Activated CD4-positive, alpha-beta T cell treated with anti-CD3 and anti-CD28 coated beads, Interleukin-2, Interleukin-6, amounts not matched to agents 100 ng/mL and 50 ng/mL, durations not matched to agents 16 hours and 8 hours (primary cell): Measurements from ENCODE around the gene AGT.
A peak's percentile ranks its signal among the peaks of the same experiment; 100 is the strongest.

Experiments used
- DNase-seq: peaks from one replicate; pipeline ENCODE4 v3.0.0-alpha.2; 2020

Gene AGT

GRCh38 chr1:230713915-230714764 lies at the start of gene AGT:
TSS of gene AGT (minus strand) at chr1:230714122. CDS start at chr1:230710823, 3,299 bp downstream.
- DNase-seq = no peak

DNA sequence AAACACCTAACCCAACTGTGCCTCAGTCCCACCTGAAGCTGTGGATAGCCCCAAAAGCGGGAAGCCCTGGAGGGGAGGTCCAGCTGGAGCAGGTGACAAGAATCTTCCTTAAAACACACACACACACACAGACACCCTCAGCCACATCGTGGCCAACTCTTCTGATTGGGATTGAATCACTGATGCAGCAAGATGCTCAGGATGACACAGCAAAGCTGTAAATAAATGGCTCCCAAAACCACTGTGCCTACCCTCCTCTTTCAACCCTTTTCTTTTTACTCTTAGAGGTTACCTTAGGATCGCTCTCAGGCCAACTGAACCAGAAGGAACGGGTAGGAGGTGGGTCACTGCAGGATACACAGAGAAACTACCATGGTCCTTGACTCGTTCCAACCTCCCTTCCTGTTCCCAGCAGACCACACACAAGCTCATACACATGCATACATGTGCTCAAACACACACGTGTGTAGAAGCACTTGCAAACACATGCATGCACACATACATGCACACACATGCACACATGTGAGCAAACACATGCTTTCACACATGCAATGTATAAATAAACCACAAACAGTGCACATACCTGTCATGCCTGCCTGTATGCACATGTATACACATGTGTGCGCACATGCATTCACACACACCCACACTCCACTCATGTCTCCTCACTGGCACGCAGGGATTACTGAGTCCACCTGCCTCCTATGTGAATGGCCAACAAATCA lies 47.7 kb upstream of the AGT start:
- no peak for DNase-seq

DNA sequence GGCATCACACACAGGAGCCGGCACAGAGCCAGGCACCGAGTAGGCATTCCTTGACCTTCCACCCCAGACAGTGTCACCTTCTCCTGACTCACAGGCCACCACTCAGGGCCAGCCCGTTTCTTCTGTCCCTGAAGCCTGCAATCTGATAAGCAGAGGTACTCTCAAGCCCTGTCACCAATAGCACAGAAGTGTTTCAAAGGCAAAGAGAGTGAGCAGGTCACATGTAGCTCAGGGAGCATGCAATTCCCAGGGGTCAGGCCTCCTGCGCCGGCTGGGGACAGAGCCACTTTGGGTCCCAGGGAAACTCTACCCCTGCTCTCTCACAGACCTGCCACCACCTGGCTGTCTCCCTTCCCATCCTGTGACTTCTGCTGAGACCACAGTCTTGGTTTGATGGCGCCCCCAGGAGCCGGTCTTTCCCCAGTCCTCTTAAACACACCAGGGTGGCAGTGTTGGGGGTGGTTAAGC lies 46.5 kb upstream of the AGT start:
- DNase-seq = no peak

- no peak for DNase-seq
Observed at GRCh38 chr1:230759369-230760065, 45.6 kb upstream of the AGT start.

GRCh38 chr1:230758709-230759368 lies 44.9 kb upstream of the AGT start:
- no peak for DNase-seq

- DNase-seq = no peak
Observed at GRCh38 chr1:230757856-230758708, 44.2 kb upstream of the AGT start.

GRCh38 chr1:230754796-230755195 lies 40.9 kb upstream of the AGT start:
- no peak for DNase-seq

- peak; percentile 44 for DNase-seq
Observed at GRCh38 chr1:230753586-230754251, 39.8 kb upstream of the AGT start.

DNA sequence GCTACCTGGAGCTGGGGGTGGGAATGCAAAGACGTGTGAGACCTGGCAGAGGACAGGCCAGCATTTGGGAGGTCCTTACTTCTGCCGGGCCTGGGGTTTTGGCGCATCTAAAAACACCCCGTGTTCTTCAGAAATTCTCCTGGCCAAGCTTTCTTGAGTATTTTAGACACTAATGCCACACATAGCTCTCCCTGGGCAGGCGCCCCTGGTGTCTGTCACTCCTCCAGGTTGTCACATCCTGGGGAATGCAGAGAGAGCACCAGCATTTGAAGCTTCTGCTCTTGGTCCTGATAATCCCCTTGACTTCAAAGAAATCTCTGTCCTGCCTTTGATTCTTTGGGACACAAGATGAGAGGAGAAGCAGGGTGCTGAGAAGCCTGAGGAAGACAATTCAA lies 39.3 kb upstream of the AGT start:
- no peak for DNase-seq

GRCh38 chr1:230752407-230752806 lies 38.5 kb upstream of the AGT start:
- no peak for DNase-seq

DNA sequence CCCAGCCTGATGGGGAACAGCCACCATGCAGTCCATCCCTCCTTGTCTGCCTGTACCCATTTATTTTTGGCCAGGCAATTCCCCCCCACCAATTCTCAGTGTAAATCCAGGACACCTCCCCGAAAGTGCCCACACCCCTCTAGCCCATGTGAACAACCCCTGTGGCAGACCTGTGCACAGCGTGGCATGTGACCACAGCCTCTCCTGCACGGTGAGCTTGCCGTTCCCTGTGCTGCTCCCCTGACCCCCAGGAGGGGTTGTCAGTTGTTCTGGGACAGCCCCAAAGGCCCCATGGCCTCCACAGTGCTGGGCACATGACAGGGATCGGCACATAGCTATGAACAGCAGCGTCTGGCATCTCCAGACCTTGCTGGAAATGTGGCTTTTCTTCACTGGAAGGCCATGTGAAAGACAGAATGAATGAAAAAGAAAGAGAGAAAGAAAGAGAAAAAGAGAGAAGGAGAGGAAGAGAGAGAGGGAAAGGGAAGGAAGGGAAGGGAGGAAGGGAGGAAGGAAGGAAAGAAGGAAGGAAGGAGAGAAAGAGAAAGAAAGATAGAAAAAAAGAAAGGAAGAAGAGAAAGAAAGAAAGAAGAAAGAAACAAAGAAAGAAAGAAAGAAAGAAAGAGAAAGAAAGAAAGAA lies 37.2 kb upstream of the AGT start:
- DNase-seq = no peak

- no peak for DNase-seq
Observed at GRCh38 chr1:230750576-230750975, 36.7 kb upstream of the AGT start.

DNA sequence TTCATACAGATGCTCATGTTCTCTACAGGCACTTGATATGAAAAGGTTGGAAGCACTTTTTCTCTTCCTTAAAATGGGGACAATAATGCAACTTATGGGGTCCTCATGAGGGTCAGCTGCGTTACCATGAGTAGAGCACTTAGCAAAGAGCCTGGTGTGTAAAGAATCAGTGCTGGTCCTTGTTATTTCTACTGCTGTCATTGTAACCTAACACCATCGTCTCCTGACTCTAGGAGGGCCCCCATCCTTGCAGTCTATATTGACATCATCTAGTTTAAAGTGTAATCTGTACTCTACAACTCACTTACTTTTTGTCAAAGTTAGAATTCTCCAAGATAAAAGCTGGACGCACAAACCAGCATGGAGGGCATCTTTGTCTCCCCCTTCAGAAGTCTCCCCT lies 35.7 kb upstream of the AGT start:
- DNase-seq = no peak

DNA sequence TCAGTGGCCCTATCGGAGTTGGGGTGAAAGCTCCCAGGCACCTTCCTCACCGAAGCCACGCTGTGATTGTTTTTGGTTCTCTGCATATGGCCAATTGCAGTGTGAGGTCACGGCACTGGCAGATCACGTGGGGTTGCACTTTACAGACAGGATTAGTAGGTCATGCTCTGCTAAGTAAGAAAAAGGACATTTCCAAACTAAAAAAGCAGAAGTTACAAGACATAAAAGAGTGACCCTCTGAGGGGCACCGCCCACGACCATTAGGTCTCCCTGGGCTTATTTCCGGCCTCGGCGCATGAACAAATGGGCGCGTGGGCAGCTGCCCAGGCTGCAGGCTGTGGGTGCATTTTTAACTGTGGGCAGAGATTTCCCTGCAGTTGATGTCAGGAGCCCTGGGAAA lies 35.2 kb upstream of the AGT start:
- DNase-seq = no peak

GRCh38 chr1:230747890-230748800 lies 34.2 kb upstream of the AGT start:
- DNase-seq = no peak

DNA sequence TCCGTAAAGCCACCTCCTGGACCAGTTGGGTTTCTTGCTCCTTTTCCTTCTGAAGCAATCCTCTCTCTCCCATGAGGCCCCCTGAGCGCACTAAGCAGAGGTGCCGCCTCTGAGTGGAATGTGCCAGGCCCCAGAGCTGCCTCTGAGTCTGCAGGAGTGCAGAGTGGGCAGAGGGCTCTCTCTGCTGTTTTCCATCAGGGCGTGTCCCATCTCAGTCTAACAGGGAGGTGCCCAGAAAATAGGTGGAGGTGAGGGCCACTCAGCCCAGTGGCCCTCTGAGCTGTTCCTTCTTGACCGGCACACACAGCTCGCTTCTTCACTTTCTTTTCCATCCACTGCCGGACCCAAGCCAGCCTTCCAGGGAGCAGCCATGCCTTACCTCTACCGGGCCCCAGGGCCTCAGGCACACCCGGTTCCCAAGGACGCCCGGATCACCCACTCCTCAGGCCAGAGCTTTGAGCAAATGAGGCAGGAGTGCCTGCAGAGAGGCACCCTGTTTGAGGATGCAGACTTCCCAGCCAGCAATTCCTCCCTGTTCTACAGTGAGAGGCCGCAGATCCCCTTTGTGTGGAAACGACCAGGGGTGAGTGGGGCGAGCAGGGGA lies 33.3 kb upstream of the AGT start, which contains the start of gene CAPN9:
Gene CAPN9, plus strand, starts transcription at position 262 of the 604 bp plus-strand sequence. Its CDS starts 109 bp downstream, at position 371.
- DNase-seq = no peak

GRCh38 chr1:230746617-230747016 lies 32.7 kb upstream of the AGT start:
- no peak for DNase-seq

- DNase-seq = no peak
Observed at GRCh38 chr1:230745071-230745470, 31.1 kb upstream of the AGT start.

- no peak for DNase-seq
Observed at GRCh38 chr1:230744382-230744781, 30.5 kb upstream of the AGT start.
